GM12878 (cell line): ENCODE data around the gene NAT10. TPM values are rescaled to one million over a fixed set of nuclear protein-coding genes. Genes with fewer than 3 reads are reported as not detected.

ENCODE experiments used
- ATAC-seq: fragments of 200-7000 bp; cut with Tn5 transposase; 3 replicates; pipeline ENCODE4 v1.9.1; 2020; ENCODE audit warnings: mild to moderate bottlenecking, moderate library complexity
- BruUV-seq: library from RNA; stranded (reverse); fragments of 400-500 nt; replicated peaks from 2 replicates; lab custom pipeline; 2021; lab: Mats Ljungman, UMichigan
- CTCF ChIA-PET: fragments of 300-600 bp; sonication (Branson Sonifier 250); formaldehyde crosslinking; extraction: SDS; loops from one replicate; lab custom pipeline; 2021; ENCODE audit warnings: inconsistent platforms; lab: Yijun Ruan, JAX
- POLR2A ChIA-PET: fragments of 350-600 bp; formaldehyde crosslinking; extraction: SDS; loops from one replicate; lab custom pipeline; 2021; ENCODE audit warnings: inconsistent platforms; lab: Charles Lee
- RAD21 ChIA-PET: fragments of 300-600 bp; sonication (Branson Sonifier 250); formaldehyde crosslinking; loops from one replicate; lab custom pipeline; 2023; ENCODE audit warnings: antibody characterized with exemption; ENCODE audit not compliant: unreplicated experiment; lab: Charles Lee
- SMC1A ChIA-PET: fragments of 300-600 bp; sonication (Branson Sonifier 250); formaldehyde crosslinking; loops from one replicate; lab custom pipeline; 2023; ENCODE audit not compliant: unreplicated experiment, uncharacterized antibody; lab: Charles Lee
- DNase-seq: peaks from one replicate; pipeline ENCODE4 v3.0.0-alpha.2; 2011; ENCODE audit warnings: low read depth, low spot score
- FAIRE-seq: peaks from 3 replicates; lab custom pipeline; 2011; peaks lifted over from hg19 to GRCh38; lab: Jason Lieb, UNC
- H2AFZ ChIP-seq: 2 replicates; pipeline ENCODE4 v1.6.0; 2011; ENCODE audit warnings: low read depth, low read length, control low read depth; ENCODE audit not compliant: control insufficient read depth
- H3K27ac ChIP-seq: 2 replicates; pipeline ENCODE4 v1.5.1; 2011; ENCODE audit warnings: control low read depth; ENCODE audit not compliant: control insufficient read depth, insufficient read depth
- H3K27me3 ChIP-seq, 2 experiments: replicated peaks in 1 of 2; 2 replicates each; pipeline versions ENCODE4 v1.6.0 to v1.6.1; 2011; ENCODE audit warnings: low read length in 1 of 2; ENCODE audit not compliant: control insufficient read depth in 2 of 2, insufficient read depth in 2 of 2
- H3K36me3 ChIP-seq, 2 experiments: 2 replicates each; pipeline ENCODE4 v1.5.1; 2011; ENCODE audit warnings: low read length in 1 of 2; ENCODE audit not compliant: control insufficient read depth in 2 of 2, insufficient read depth in 2 of 2
- H3K4me1 ChIP-seq: 2 replicates; pipeline ENCODE4 v1.6.1; 2011; ENCODE audit warnings: mild to moderate bottlenecking, low read length, moderate library complexity, mixed read lengths; ENCODE audit not compliant: control insufficient read depth, insufficient read depth
- H3K4me2 ChIP-seq: 2 replicates; pipeline ENCODE4 v1.6.0; 2011; ENCODE audit warnings: control low read depth; ENCODE audit not compliant: control insufficient read depth, insufficient read depth
- H3K4me3 ChIP-seq: fragments of 200-600 bp; sonication (generic); 2 replicates; pipeline ENCODE4 v1.5.1; 2016
- H3K79me2 ChIP-seq: 2 replicates; pipeline ENCODE4 v1.6.0; 2011; ENCODE audit warnings: low read length; ENCODE audit not compliant: control insufficient read depth, insufficient read depth
- H3K9ac ChIP-seq: 2 replicates; pipeline ENCODE4 v1.8.0; 2011; ENCODE audit warnings: low read length, control low read depth, mixed read lengths; ENCODE audit not compliant: control insufficient read depth, insufficient read depth
- H3K9me3 ChIP-seq: replicated peaks from 3 replicates; pipeline ENCODE4 v1.5.1; 2011; ENCODE audit warnings: mild to moderate bottlenecking, low read length; ENCODE audit not compliant: control insufficient read depth, insufficient read depth
- H4K20me1 ChIP-seq: 2 replicates; pipeline ENCODE4 v1.6.0; 2011; ENCODE audit not compliant: control insufficient read depth, insufficient read depth
- EGR1 ChIP-seq, 2 experiments: IDR thresholded peaks; 1 replicate in 1 of 2; 2 replicates in 1 of 2; pipeline ENCODE4 v1.6.1; 2011 to 2012; ENCODE audit warnings: low read depth in 2 of 2, low read length in 2 of 2, borderline replicate concordance in 1 of 2, mild to moderate bottlenecking in 1 of 2, moderate library complexity in 1 of 2
- ETV6 ChIP-seq, 2 experiments: fragments of 450-650 bp in 1 of 2; IDR thresholded peaks in 1 of 2; conservative IDR thresholded peaks in 1 of 2; 2 replicates each; pipeline ENCODE4 v1.6.1; 2014; ENCODE audit warnings: antibody characterized with exemption in 1 of 2, borderline replicate concordance in 1 of 2, low read depth in 1 of 2, mild to moderate bottlenecking in 1 of 2, moderate library complexity in 1 of 2
- IKZF2 ChIP-seq, 2 experiments: fragments of 450-650 bp; IDR thresholded peaks; 2 replicates each; pipeline ENCODE4 v1.6.1; 2017; ENCODE audit warnings: mild to moderate bottlenecking in 2 of 2, moderate library complexity in 2 of 2
- JUNB ChIP-seq: IDR thresholded peaks from 2 replicates; pipeline ENCODE4 v1.6.1; 2016; ENCODE audit warnings: antibody characterized with exemption, mild to moderate bottlenecking
- MEF2A ChIP-seq: IDR thresholded peaks from 2 replicates; pipeline ENCODE4 v1.6.1; 2011; ENCODE audit warnings: low read depth, mild to moderate bottlenecking, low read length, moderate library complexity; ENCODE audit not compliant: insufficient read depth
- MYB ChIP-seq: fragments of 150-350 bp; IDR thresholded peaks from 2 replicates; pipeline ENCODE4 v1.6.1; 2014; ENCODE audit warnings: mild to moderate bottlenecking, low read depth, low read length, borderline replicate concordance
- POU2F2 ChIP-seq: IDR thresholded peaks from 3 replicates; pipeline ENCODE4 v1.6.1; 2011; ENCODE audit warnings: low read depth, mild to moderate bottlenecking, low read length, borderline replicate concordance
- SIX5 ChIP-seq: IDR thresholded peaks from 2 replicates; pipeline ENCODE4 v1.6.1; 2011; ENCODE audit warnings: mild to moderate bottlenecking, low read depth, low read length, moderate library complexity; ENCODE audit not compliant: severe bottlenecking
- SP1 ChIP-seq: IDR thresholded peaks from one replicate; pipeline ENCODE4 v1.6.1; 2011; ENCODE audit warnings: low read depth, low read length
- TCF12 ChIP-seq: IDR thresholded peaks from 2 replicates; pipeline ENCODE4 v1.6.1; 2011; ENCODE audit warnings: low read depth, mild to moderate bottlenecking, low read length
- YBX1 ChIP-seq: fragments of 450-650 bp; IDR thresholded peaks from 2 replicates; pipeline ENCODE4 v1.6.1; 2016; ENCODE audit warnings: antibody characterized with exemption
- ZNF207 ChIP-seq: fragments of 450-650 bp; IDR thresholded peaks from 2 replicates; pipeline ENCODE4 v1.6.1; 2014; ENCODE audit warnings: antibody characterized with exemption, mild to moderate bottlenecking, borderline replicate concordance
- WGBS: methylation state at CpG from one replicate; pipeline ENCODE4 v1.1.6; 2016; ENCODE audit warnings: low lambda C conversion rate; ENCODE audit not compliant: insufficient replicate concordance, insufficient coverage; ENCODE audit errors: missing lambda C conversion rate; 5-methylcytosine and 5-hydroxymethylcytosine counted together
- in situ Hi-C: fragments of 300-500 bp; cut with MboI; formaldehyde crosslinking; loops from 9 replicates; pipeline ENCODE4 v1.14.3; 2018; ENCODE audit warnings: mixed read lengths
- intact Hi-C: fragments of 100-400 bp; cut with micrococcal nuclease; formaldehyde crosslinking; loops from one replicate; pipeline ENCODE4 v1.14.2; 2022; ENCODE audit not compliant: unreplicated experiment
- polyA plus RNA-seq, 11 experiments: library from polyadenylated mRNA; depleted of rRNA in 4 of 11; unstranded in 6 of 11; stranded (reverse) in 5 of 11; fragments of >200 nt; fragmentation: Nextera tagmentation in 4 of 11; fragmentation: Illumina TruSeq in 1 of 11; extraction: Ambion mirVana in 4 of 11; extraction: Trizol in 1 of 11; gene quantifications; 1 replicate in 1 of 11; 2 replicates in 10 of 11; pipeline versions ENCODE4 v1.2.1 to v1.2.3, GENCODE V29; 2011 to 2016; ENCODE audit warnings: inconsistent platforms in 2 of 11, missing spikeins in 2 of 11, low read depth in 1 of 11
- total RNA-seq, 4 experiments: library from RNA; depleted of rRNA in 3 of 4; stranded (reverse); fragments of >200 nt in 3 of 4; fragmentation: Illumina TruSeq in 1 of 4; extraction: Trizol in 1 of 4; gene quantifications; 2 replicates each; pipeline versions ENCODE4 v1.2.1 to v1.2.3, GENCODE V29; 2013 to 2021
- TF ChIP-seq, protein P1 (sequence below): fragments of 450-650 bp; conservative IDR thresholded peaks from 2 replicates; pipeline ENCODE4 v1.6.1; 2017; ENCODE audit warnings: mild to moderate bottlenecking, moderate library complexity
- TF ChIP-seq, protein P2 (sequence below): fragments of 150-350 bp; IDR thresholded peaks from 2 replicates; pipeline ENCODE4 v1.6.1; 2016; ENCODE audit warnings: low read depth, low read length
- TF ChIP-seq, protein P3 (sequence below): IDR thresholded peaks from 2 replicates; pipeline ENCODE4 v1.6.1; 2011; ENCODE audit warnings: low read depth, low read length, improper control_type of control experiment, borderline replicate concordance
- TF ChIP-seq, protein P4 (sequence below): IDR thresholded peaks from 2 replicates; pipeline ENCODE4 v1.6.1; 2012; ENCODE audit warnings: low read depth, low read length, improper control_type of control experiment

NAT10 gene
- total and polyA plus RNA-seq, 10 of the 15 experiments (the other 5 are each of a cell fraction or from before 2014, with no cell fraction given), result 45.1 to 95.5 (median 72.8) TPM

DNA sequence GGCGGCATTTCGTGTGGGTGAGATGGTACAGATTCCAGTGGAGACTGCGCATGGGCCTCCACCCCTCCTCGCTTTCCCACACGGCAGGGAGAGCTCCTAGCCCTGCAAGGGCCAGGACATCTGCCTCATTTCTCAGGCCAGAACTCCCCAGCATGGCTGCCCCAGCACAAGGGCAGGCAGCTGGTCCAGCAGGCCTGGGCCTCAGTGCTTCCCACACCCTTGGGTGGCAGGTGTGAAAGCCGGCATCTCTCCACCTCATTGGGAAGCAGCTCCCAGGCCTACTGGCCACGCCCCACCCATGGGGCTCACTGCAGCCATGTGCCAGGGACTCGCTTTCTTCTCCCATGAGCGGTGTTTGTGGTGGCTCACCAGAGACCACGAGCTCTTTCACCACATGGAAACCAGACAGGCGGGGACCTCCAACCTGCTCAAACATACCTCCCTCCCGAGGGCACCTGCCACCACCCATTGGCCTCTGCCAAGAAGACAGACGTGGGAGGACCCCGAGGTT lies 79.1 kb downstream of the NAT10 start:
- FAIRE-seq (no peak), ATAC-seq (no peak), DNase-seq (no peak)
- H3K4me2 ChIP-seq, result no peak overlapping the region
- intact Hi-C loops, result loop anchor here (5.0 kb wide), 1 partner anchor 308 kb away; no protein-coding TSS in a partner anchor
- SMC1A ChIA-PET, result interaction anchor here (1.0 to 3.6 kb wide), 4 partner anchors 10 to 172 kb away, joined by 3 to 18 read pairs (median 4); no protein-coding TSS in a partner anchor
- BruUV-seq, result no TSS peak
- CTCF ChIA-PET, result interaction anchor here (0.6 to 2.3 kb wide), 2 partner anchors 10 to 310 kb away, joined by 3 to 11 read pairs; no protein-coding TSS in a partner anchor
- RAD21 ChIA-PET, result interaction anchor here (1.0 to 2.0 kb wide), 4 partner anchors 10 to 173 kb away, joined by 3 to 8 read pairs (median 5); partner anchors contain the start of gene ABTB2
- H3K9me3 ChIP-seq, result no peaks in the 10 kb centered on the region
- H2AFZ ChIP-seq, result no peak overlapping the region
- H4K20me1 ChIP-seq, result no peaks in the 10 kb centered on the region
- no peaks in the 10 kb centered on the region; a peak in 1 of 4 replicates for H3K36me3 ChIP-seq
- no peak for TF ChIP-seq TCF12
- TF ChIP-seq SP1, result no peak
- no peak for TF ChIP-seq POU2F2
- no peak for TF ChIP-seq IKZF2 (IDR thresholded peaks at IDR 0.05)
- TF ChIP-seq JUNB, result no peak
- TF ChIP-seq EGR1 (IDR thresholded peaks at IDR 0.05; ENCODE audit: borderline replicate concordance in 1 of 2, low read depth in 2 of 2, low read length in 2 of 2), result no peak
- TF ChIP-seq, protein P1, sequence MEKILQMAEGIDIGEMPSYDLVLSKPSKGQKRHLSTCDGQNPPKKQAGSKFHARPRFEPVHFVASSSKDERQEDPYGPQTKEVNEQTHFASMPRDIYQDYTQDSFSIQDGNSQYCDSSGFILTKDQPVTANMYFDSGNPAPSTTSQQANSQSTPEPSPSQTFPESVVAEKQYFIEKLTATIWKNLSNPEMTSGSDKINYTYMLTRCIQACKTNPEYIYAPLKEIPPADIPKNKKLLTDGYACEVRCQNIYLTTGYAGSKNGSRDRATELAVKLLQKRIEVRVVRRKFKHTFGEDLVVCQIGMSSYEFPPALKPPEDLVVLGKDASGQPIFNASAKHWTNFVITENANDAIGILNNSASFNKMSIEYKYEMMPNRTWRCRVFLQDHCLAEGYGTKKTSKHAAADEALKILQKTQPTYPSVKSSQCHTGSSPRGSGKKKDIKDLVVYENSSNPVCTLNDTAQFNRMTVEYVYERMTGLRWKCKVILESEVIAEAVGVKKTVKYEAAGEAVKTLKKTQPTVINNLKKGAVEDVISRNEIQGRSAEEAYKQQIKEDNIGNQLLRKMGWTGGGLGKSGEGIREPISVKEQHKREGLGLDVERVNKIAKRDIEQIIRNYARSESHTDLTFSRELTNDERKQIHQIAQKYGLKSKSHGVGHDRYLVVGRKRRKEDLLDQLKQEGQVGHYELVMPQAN, result no peak
- no peak for TF ChIP-seq MEF2A
- TF ChIP-seq, protein P2, sequence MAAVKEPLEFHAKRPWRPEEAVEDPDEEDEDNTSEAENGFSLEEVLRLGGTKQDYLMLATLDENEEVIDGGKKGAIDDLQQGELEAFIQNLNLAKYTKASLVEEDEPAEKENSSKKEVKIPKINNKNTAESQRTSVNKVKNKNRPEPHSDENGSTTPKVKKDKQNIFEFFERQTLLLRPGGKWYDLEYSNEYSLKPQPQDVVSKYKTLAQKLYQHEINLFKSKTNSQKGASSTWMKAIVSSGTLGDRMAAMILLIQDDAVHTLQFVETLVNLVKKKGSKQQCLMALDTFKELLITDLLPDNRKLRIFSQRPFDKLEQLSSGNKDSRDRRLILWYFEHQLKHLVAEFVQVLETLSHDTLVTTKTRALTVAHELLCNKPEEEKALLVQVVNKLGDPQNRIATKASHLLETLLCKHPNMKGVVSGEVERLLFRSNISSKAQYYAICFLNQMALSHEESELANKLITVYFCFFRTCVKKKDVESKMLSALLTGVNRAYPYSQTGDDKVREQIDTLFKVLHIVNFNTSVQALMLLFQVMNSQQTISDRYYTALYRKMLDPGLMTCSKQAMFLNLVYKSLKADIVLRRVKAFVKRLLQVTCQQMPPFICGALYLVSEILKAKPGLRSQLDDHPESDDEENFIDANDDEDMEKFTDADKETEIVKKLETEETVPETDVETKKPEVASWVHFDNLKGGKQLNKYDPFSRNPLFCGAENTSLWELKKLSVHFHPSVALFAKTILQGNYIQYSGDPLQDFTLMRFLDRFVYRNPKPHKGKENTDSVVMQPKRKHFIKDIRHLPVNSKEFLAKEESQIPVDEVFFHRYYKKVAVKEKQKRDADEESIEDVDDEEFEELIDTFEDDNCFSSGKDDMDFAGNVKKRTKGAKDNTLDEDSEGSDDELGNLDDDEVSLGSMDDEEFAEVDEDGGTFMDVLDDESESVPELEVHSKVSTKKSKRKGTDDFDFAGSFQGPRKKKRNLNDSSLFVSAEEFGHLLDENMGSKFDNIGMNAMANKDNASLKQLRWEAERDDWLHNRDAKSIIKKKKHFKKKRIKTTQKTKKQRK, result no peak
- TF ChIP-seq, protein P3, sequence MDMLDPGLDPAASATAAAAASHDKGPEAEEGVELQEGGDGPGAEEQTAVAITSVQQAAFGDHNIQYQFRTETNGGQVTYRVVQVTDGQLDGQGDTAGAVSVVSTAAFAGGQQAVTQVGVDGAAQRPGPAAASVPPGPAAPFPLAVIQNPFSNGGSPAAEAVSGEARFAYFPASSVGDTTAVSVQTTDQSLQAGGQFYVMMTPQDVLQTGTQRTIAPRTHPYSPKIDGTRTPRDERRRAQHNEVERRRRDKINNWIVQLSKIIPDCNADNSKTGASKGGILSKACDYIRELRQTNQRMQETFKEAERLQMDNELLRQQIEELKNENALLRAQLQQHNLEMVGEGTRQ, result no peak
- TF ChIP-seq ETV6 (conservative IDR thresholded peaks at IDR 0.05 in 1 of 2, IDR thresholded peaks at IDR 0.05 in 1 of 2; ENCODE audit: borderline replicate concordance in 1 of 2, low read depth in 1 of 2), result no peak
- no peak for TF ChIP-seq YBX1
- TF ChIP-seq MYB, result no peak
- TF ChIP-seq, protein P4, sequence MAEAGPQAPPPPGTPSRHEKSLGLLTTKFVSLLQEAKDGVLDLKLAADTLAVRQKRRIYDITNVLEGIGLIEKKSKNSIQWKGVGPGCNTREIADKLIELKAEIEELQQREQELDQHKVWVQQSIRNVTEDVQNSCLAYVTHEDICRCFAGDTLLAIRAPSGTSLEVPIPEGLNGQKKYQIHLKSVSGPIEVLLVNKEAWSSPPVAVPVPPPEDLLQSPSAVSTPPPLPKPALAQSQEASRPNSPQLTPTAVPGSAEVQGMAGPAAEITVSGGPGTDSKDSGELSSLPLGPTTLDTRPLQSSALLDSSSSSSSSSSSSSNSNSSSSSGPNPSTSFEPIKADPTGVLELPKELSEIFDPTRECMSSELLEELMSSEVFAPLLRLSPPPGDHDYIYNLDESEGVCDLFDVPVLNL, result no peak
- no peak for TF ChIP-seq SIX5
- no peak for TF ChIP-seq ZNF207
- WGBS, result 79% methylated on average over 13 of the region's 14 CpGs
- no peak overlapping the region for H3K9ac ChIP-seq
- POLR2A ChIA-PET, result no interaction called here
- in situ Hi-C loops, result no loop called here
- peaks cover 18% of the 10 kb centered on the region for H3K4me1 ChIP-seq
- H3K4me3 ChIP-seq, result no peak overlapping the region
- no peaks in the 10 kb centered on the region for H3K79me2 ChIP-seq
- H3K27ac ChIP-seq, result no peak overlapping the region
- H3K27me3 ChIP-seq, result no peaks in the 10 kb centered on the region
